Measurements from ENCODE around the gene TUBB2A. TPM values are rescaled to one million over a fixed set of nuclear protein-coding genes. Genes with fewer than 3 reads are reported as not detected.

The TUBB2A gene
- total RNA-seq, 1 experiment from 2014 or later: 49.9 TPM

DNA sequence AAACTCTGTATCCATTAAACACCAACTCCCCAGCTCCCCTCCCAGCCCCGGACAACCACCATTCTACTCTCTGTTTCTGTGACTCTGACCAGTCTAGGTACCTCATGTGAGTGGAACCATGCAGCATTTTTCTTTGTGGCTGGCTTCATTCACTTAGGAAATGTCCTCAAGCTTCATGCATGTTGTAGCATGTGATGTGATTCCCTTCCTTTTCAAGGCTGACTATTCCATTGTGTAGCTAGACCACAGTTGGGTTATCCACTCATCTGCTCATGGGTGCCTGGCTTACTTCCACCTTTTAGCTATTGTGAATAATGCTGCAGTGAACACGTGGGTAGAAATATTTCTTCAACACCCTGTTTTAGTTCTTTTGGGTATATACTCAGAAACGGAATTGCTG, 47.6 kb downstream of the TUBB2A start (continued):
- TF ChIP-seq TCF7L2 (IDR thresholded peaks at IDR 0.05; ENCODE audit: borderline replicate concordance, extremely low read depth, insufficient read depth, insufficient read length): no peak
- TF ChIP-seq FOSL1 (IDR thresholded peaks at IDR 0.05; ENCODE audit: low read depth): no peak

DNA sequence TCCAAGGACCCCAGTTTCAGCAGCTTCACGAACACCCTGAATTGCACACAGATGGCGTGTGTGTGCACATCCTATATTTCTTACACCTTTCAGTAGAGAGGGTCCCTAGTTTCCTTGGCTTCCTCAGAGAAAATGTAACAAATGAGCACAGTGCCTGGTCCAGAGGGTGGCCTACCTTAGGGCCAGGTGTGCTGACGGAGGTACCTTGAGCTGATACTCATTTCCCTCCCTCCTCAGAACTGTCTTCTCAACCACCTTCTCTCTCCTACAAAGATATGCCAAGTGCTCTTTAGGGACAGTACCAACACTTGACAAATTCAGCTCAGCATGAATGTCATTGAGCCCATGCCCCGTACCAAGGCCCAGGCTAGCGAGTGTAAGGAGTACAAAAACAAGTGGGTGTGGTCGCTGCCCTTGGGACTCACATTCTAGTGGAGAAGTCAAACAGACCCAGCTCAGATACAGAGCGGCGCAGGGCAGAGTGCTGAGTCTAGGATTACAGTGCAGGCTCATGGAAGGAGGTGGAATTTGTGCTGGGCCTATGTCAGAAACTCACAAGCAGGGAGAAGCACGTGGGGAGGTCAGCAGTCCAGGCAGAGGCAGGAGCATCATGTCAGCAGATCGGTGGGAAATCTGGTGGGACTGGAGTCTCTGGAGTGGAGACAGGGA, 48.5 kb downstream of the TUBB2A start:
- H3K9ac ChIP-seq (ENCODE audit: low read length): no peak overlapping the region
- no peaks in the 10 kb centered on the region for H3K4me1 ChIP-seq (ENCODE audit: control insufficient read depth in 1 of 2, insufficient read depth in 2 of 2, low read length in 2 of 2)
- no peak overlapping the region for H3K4me3 ChIP-seq (replicated peaks in 1 of 2; ENCODE audit: low read depth in 1 of 2, low read length in 2 of 2)
- intact Hi-C loops (cut with micrococcal nuclease): no loop called here
- BruUV-seq (replicated peaks): no TSS peak
- no peak for TF ChIP-seq TCF7L2 (IDR thresholded peaks at IDR 0.05; ENCODE audit: borderline replicate concordance, extremely low read depth, insufficient read depth, insufficient read length)
- TF ChIP-seq SIN3A (IDR thresholded peaks at IDR 0.05; ENCODE audit: low read depth): no peak
- no peak for TF ChIP-seq SRF (IDR thresholded peaks at IDR 0.05; ENCODE audit: low read depth)
- no peak for TF ChIP-seq EGR1 (IDR thresholded peaks at IDR 0.05; ENCODE audit: low read depth)
- TF ChIP-seq RAD21 (IDR thresholded peaks at IDR 0.05; ENCODE audit: low read depth): no peak
- TF ChIP-seq, protein P1, sequence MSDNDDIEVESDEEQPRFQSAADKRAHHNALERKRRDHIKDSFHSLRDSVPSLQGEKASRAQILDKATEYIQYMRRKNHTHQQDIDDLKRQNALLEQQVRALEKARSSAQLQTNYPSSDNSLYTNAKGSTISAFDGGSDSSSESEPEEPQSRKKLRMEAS (IDR thresholded peaks at IDR 0.05): no peak
- no peak for TF ChIP-seq CBX3 (IDR thresholded peaks at IDR 0.05; ENCODE audit: low read depth)
- no peak for TF ChIP-seq ZNF274 (IDR thresholded peaks at IDR 0.05; ENCODE audit: low read depth, low read length)
- TF ChIP-seq POLR2A (IDR thresholded peaks at IDR 0.05; ENCODE audit: borderline replicate concordance, extremely low read depth, insufficient read depth, insufficient read length): no peak
- H3K9me2 ChIP-seq (ENCODE audit: insufficient read depth): no peaks in the 10 kb centered on the region
- H3K79me2 ChIP-seq (ENCODE audit: insufficient read depth, low read length): no peaks in the 10 kb centered on the region; the same call in 1 of the 2 replicates
- peaks cover 25 to 35% of the 10 kb centered on the region in 2 experiments; a peak in 3 of 4 replicates for H3K36me3 ChIP-seq (ENCODE audit: control insufficient read depth in 1 of 2, insufficient read depth in 2 of 2, low read length in 2 of 2)
- H3K4me2 ChIP-seq (ENCODE audit: low read length): no peak overlapping the region
- DNase-seq (ENCODE audit: low read depth, low spot score) (no peak), ATAC-seq (no peak)
- ChIA-PET CTCF (no interaction called here), POLR2A (no interaction called here), RAD21 (ENCODE audit: low non-redundant PET in 1 of 2, low total read pairs in 2 of 2, uncharacterized antibody in 2 of 2, unreplicated experiment in 2 of 2) (no interaction called here)
- H2AFZ ChIP-seq (ENCODE audit: low read depth, low read length, poor library complexity, severe bottlenecking): no peak overlapping the region
- no peaks in the 10 kb centered on the region for H3K27me3 ChIP-seq (ENCODE audit: insufficient read depth, low read length)
- H3K27ac ChIP-seq (ENCODE audit: low read depth, low read length): no peak overlapping the region
- no peaks in the 10 kb centered on the region for H4K20me1 ChIP-seq (ENCODE audit: insufficient read depth)
- H3K9me3 ChIP-seq (ENCODE audit: control insufficient read depth in 1 of 2, insufficient read depth in 1 of 2, low read depth in 1 of 2, low read length in 2 of 2): no peaks in the 10 kb centered on the region

Other genes starting within 250 kb of the TUBB2A start
- gene SERPINB6, start 186.0 kb downstream of the TUBB2A start, total RNA-seq (2021; ENCODE audit: unreplicated experiment): 103 TPM
- gene NQO2, start 157.7 kb downstream of the TUBB2A start, total RNA-seq (2021; ENCODE audit: unreplicated experiment): 82.9 TPM
- 19.1 TPM for gene RIPK1, start 89.0 kb downstream of the TUBB2A start, total RNA-seq (2021; ENCODE audit: unreplicated experiment)
- 31.3 TPM for gene BPHL, start 38.8 kb downstream of the TUBB2A start, total RNA-seq (2021; ENCODE audit: unreplicated experiment)
- 0.86 TPM for gene TUBB2B, start 70.1 kb upstream of the TUBB2A start, total RNA-seq (2021; ENCODE audit: unreplicated experiment)
- gene PSMG4, start 101.4 kb upstream of the TUBB2A start, total RNA-seq (2021; ENCODE audit: unreplicated experiment): 35.0 TPM